Stimulated activated naive CD8-positive, alpha-beta T cell treated with anti-CD3 and anti-CD28 coated beads, Interleukin-15, Interleukin-2, amounts not matched to agents 100 U/mL and 50 U/mL, for 24 hours (primary cell): ENCODE data around the gene CLN6.
"Not testable (repeated sequence)": the region's sequence is repeated elsewhere in the genome, so short reads cannot be mapped to it uniquely, and the experiment has no call there.

Experiments
- ATAC-seq: fragments of 150-1000 bp; cut with Tn5 transposase; one replicate; pipeline ENCODE4 v1.10.0; 2021
- DNase-seq: peaks from one replicate; pipeline ENCODE4 v3.0.0; 2021

Gene CLN6

DNA sequence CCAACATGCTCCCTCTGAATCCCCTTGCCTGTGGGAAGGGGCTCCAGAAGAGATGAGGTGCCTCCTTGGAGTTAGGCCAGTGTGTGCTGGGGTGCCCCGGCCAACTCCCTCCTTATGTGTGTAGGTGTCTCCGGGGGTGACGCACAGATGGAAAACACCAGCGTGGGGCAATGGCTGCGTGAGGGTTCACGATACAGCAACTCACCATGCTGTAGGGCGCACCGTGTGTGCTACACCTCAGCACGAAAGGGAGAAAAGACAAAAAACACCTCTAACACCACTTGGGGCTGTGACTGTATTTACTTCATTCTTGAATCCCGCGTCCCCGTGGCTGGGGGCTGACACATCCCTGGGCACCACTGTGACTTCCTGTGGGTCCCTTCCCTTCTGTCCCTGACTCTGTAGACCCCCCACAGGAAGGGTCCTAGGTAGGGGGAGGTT is 22.8 kb downstream of the CLN6 start:
- DNase-seq (no peak), ATAC-seq (no peak)

DNA sequence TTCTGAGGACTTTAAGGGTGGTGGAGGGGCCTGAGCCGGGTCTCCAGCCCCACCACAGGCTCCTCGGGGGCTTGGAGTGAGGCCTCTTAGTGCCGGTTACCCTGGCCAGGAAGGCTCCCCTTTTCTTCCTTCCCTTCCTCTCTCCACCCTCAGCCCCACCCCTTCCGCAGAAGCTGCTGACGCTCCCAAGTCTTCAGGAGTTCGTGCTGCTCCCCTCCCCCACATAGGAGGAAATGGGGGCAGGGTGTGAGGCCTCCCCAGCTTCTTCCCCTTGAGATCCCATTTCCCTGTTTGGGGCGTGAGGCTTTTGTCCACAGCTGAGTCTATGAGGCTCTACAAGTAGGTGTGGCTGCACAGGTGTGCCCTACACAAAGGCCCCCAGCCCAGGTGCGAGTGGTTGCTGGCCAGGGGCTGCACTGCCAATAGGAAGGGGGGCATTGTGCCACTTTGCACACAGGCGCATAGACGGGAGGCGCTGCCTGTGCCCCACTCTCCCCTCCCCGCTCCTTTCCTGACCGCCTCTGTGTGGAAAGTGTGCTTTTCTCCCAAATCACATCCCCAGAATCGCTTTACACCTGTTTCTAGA is 23.5 kb downstream of the CLN6 start:
- DNase-seq (no peak), ATAC-seq (no peak)

DNA sequence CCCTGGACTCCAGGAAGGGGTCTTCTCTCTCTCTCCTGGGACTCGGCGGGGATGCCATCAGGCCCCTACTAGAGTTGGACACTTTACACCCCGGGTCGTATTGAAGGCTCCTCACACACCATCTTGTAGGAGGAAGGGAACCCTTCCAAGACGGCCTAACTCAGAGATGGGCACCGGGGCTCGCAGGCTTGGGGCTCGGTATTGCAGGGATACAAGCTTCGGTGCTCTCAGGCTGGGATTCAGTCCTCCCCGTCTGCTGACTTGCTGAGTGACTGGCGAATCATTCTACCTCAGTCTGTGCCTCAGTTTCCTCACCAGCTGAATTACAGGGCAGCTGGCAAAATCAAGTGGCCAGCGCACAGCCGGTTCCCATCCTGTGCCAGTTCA is 24.0 kb downstream of the CLN6 start:
- DNase-seq (no peak), ATAC-seq (no peak)

DNA sequence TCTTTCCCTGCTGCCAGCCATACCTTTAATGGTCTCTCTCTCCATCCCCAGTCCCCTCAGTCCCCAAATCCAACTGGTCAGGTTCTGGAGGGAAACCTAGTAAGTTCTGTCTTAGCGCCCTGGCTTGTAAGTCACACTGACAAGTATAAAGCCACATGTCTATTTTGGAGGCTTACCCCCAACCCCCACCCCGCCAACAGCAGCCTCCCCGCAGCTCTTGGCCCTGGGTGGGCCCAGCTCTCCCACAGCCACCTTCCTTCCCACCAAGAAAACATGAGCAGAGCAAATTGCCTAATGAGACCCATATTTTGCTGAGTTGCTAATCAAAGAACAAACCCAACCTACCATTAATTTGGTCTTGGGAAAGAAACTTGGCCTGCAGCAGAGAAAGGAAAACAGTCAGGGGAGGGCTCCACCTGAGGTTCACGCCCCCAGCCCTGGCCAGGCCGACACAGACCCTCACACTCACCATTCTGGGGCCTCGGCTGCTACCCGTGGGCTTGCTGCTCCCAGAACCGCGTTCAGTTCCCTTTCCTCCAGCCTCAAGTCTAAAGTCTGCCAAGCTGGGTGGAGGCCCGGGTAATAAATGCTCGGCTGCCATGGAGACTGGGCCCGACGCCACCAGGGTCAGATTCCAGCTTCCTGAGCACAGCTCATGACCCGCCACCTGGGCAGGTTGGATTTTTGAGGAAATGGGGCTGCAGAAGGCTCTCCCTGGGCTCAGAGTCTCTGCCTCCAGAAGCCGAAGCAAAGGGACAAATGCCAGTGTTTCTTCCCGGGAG is 24.6 kb downstream of the CLN6 start, which contains the start of gene CALML4:
Gene CALML4, minus strand, starts transcription at position 557 of the 782 bp plus-strand sequence. Its CDS starts 85 bp downstream, at position 472.
- ATAC-seq = no peak
- DNase-seq = no peak

DNA sequence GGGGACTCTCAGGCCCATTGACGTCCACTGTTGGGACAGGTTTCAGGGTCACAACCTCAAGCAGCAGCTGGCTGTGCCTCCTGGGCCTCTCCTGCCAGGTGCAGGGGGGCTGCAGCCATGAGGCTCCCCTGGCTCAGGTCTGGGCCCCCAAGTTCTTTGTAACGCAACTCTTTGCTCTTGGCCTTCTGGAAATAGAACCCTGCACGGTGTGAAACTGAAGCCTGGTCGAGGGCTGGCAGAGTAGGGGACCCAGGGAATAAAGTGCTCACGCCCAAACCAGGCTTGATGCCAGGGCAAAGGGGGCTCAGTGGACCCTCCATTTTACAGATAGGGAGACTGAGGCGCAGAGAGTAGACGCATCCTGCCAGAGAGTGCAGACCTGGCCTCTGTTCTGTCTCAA is 25.2 kb downstream of the CLN6 start:
- DNase-seq (no peak), ATAC-seq (no peak)

DNA sequence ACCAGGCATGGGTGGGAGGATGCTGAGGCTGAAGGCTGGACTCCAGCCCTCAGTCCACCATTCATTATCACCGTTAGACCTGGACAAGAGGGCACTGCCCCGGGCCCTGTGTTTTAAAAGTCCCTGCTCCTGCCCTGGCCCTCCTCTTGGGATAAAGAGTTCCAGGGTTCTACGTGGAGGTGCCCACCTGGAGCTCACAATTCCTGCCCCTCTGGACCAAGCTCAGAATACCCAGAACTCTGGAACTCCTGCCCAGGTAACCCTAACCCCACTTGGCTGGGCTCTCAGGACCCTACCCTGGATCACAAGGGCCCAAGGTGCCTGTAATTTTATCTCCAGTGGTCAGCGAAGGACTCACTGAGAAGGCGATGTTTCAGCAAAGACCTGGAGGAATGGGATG is 25.6 kb downstream of the CLN6 start:
- no peak for ATAC-seq

DNA sequence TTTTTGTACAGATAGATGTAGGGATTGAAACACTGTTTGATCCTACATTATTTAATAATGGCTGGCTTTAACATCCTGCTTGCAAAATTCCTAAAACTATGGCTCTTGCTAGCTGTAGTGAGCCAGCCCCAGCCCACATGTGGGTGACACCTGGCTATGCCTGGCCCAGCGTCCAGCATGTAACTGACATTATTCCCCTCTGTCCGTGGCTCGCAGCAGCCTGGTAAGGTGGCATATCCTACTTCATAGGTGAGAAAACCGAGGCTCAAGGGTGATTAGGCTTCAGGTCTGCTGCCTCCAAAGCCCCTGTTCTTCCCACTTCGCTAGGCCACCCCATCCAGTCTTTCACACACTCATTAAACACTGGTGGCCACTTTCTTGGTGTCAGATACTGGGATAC is 26.0 kb downstream of the CLN6 start:
- DNase-seq = no peak
- ATAC-seq = no peak

More for the DNA sequence above, 25.6 kb downstream of the CLN6 start:
- no peak for DNase-seq

DNA sequence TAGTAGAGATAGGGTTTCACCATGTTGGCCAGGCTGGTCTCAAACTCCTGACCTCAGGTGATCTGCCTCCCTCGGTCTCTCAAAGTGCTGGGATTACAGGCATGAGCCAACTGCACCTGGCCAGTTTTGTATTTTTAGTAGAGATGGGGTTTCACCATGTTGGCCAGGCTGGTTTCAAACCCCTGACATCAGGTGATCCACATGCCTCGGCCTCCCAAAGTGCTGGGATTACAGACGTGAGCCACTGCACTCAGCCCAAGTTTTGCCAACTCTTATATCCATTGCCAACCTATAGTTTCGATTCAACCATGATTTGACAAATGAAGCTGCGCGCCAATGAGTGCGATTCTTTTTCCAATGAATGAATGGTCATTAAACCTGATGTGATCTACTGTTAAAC is 26.5 kb downstream of the CLN6 start:
- not testable (repeated sequence) for ATAC-seq, DNase-seq

DNA sequence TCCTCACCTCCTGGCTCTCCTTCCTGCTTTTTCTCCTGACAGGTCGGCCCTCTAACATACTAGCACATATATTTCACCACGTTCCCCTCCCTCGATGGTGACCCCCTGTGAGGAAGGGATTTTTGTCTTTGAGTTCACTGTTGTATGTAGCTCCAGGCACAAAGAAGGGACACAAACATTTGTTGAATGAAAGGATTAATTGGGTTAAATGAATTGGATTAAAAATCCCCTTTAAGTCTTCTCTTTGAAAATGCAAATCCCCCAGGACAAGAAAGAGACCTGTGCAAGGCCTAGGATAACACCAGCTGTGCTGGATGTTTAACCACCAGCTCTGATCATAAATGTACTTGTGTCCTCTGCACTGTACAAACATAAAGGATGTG is 27.7 kb downstream of the CLN6 start:
- no peak for ATAC-seq
- DNase-seq = no peak

DNA sequence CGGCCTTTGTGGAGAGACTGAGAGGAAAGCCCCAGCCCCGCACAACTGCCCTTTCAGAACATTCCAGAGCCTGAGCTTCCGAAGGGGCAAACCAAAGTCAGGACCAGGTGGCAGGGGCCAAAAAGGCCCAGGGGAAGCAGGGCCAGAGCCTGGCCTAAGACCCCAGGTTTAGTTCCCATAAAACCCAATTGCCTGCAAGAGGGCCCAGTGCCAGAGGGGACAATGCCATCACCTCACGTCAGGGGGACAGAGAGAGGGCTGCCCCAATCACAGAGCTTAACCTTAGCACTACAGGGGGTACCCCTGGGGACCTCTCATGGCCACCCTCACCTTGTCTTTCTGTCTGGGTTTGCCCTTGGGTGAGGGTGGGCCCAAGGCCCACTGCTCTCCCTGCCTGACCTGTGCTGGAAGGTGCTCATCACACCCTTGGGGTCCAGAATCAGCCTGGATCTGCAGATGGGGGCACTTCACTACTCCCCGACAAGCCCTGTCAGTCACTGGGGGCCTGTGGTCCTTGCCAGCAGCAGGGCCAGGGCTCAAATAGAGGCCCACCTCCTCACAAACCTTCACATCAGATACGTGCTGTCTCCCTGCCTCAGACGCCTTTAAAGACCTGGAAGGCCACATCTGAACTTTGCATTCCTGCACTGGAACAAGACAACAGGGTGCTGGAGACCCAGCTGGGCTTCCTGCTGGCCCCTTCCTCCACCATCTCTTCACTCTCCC is 28.2 kb downstream of the CLN6 start:
- ATAC-seq (no peak), DNase-seq (no peak)

DNA sequence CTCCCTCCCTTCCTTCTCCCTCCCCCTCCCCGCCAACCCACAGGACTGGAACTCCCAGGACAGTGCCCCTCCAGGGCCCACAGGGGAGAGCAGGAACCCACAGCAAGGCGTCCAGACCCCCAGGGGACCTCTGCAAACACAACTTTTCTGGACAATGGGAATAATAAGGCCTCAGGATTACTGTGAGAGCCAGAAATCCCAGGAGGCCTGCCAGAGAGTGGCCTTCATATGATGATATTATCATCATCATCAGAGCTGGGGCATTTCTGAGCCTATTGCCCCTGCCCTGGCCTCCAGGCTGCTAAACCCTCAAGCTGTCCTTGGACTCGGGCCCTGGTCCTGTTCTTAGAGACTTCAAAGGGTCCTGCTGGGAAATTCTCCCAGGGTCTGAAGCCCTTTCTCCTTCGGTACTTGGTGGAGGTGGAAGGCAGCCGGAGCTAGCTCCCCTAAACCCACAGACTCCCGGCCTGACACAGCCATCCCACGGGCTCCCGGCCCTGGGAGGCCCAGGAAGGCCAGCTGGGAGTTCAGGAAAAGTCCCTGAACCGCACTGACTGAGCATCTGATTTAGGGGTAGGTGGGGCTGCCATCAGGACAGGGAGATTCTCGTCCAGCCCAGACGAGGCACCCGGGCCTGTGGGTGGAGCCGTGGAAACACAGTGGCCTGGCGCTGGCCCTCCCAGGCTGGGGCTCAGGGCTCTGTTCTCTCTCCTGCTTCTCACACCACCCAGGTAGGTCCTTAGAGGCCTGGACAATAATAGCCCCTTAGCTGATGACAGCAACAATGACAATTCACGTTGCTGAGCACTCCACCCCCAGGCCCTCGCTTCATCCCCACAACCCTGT is 29.3 kb downstream of the CLN6 start:
- no peak for ATAC-seq
- DNase-seq = no peak

DNA sequence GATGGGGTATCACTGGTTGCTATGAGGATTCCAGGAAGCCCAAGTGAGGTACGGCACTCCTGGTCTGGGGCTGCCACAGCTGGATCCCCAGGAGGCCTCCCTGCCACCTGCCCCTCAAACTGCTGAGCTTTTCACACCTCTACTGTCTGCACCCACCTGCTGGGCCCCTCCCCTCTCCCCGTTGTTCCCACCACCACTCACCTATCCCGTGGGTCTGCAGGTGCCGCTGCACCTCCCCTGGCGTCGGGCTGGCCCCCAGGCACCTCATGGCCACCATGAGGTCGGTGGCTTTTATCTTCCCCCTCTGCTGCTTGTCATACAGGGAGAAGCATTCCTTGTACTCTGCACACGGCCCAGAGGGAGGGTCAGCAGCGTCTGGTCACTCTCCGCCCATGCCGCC is 30.2 kb downstream of the CLN6 start:
- ATAC-seq = no peak
- DNase-seq = no peak

DNA sequence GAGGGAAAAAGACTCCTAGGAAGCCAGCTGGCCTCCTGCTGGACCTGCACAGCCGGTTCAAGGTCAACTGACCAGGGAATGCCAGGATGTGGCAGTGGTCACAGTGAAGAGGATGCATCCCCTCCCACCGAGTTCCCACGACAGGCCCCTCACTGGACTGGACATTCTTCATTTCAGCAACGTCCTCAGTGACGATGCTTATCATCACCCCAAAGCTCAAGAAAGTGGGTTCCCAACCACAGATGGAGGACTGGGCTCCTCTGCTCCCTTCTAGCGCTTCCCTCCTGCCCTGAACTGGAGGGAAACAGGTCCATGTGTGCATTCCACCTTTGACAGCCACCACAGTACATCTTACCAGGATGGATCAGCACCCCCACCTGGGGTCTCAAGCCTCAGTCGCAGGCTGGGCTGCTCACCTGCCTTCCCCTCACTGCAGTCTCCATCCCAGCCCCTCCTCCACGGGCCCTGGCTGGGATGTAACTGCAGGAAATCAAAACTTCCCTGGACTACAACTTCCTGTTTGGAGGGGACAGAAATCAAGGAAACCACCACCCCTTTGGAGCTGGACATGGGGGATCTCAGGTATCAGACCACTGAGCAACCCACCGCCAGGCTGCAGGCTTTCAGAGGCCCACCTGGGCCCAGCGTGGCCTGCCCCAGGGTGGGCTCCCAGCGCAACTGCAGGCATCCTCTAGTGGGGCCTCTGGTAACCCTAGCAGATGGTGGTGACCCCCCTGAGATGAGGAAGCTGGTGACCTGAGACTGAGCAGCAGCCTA is 31.7 kb downstream of the CLN6 start:
- ATAC-seq (no peak), DNase-seq (no peak)

DNA sequence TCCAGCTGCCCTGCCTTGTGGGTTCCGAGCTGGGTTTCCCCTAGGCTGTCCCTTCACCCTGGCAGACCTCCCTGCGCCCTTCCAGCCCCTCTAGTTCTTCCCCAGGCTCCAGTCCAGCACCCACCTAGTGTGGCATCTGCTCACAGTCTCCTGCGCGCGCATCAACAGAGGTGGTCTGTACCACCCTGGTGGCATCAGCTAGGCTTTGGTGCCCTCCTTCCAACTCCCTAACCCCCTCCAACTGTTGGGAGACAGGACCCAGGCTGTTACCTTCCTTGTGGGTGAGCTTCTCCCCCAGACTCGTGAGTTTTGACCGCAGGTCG is 32.4 kb downstream of the CLN6 start:
- no peak for DNase-seq
- no peak for ATAC-seq

DNA sequence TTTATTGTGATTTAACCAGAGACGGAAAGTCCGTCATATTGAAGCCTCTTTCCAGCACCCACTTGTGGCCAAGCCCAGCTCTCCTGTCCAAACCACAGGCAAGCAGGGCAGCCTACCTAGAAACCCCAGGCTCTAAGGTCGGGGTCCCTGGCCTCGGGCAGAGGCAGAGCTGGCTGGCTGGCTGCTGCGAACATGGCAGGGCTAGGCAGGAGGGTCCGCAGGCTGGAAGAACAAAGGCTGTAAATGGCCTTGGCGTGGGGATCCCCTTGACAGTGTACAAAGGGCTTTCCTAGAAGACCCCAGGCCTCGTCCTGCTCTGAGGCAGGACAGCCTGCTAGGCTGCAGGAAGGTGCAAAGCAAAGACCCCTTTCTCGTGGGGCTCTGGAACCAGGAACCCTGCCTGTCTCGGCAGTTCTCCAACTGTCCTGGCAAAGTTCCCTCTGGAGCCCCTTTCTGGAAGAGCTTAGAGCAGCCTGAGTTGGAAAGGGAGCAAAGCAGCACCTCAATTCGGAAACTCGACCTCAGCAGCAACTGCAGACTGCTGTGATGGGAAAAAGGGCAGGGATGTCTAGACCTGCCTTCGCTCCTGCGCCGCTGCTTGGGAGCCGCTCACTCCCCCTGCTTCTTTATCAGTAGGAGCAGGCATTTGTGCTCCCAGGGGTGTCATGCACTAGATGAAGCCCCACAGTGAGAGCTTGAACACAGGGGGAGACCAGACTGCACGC is 32.9 kb downstream of the CLN6 start:
- DNase-seq = no peak
- no peak for ATAC-seq

DNA sequence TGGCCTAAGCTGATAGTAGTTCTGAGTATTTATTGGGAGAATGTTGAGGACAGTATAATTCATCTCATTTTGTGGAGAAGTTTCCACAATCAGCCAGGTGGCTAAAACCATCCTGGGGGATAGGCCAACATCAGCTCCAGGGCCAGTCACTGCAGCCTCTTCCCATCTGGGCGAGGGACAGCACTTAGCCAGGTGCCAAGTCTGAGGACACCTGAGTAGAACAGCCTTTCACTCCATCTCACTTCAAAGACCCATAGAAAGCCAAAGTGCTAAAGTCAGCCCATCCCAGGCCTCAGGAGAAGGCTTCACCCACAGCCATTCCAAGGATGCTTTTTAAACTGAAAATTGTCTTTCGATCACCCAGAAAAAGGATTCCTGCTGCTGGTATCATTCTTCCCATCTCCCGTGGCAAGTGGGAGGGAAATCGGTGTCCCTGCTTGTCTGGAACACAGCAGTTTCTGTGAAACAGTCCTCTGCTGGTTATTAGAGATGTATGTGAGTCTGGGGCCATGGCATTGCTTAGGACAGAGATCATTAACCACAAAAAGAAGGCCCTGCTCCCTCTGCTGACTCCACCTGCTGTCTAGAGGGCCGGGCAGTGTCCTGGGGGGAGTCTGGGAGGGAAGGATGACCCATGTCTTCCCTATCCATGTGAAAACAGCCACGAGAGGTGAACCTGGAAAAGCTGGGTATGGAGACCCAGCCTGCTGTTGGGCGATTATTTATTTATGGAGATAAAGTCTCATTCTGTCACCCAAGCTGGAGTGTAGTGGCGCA is 34.0 kb downstream of the CLN6 start:
- DNase-seq (no peak), ATAC-seq (no peak)

DNA sequence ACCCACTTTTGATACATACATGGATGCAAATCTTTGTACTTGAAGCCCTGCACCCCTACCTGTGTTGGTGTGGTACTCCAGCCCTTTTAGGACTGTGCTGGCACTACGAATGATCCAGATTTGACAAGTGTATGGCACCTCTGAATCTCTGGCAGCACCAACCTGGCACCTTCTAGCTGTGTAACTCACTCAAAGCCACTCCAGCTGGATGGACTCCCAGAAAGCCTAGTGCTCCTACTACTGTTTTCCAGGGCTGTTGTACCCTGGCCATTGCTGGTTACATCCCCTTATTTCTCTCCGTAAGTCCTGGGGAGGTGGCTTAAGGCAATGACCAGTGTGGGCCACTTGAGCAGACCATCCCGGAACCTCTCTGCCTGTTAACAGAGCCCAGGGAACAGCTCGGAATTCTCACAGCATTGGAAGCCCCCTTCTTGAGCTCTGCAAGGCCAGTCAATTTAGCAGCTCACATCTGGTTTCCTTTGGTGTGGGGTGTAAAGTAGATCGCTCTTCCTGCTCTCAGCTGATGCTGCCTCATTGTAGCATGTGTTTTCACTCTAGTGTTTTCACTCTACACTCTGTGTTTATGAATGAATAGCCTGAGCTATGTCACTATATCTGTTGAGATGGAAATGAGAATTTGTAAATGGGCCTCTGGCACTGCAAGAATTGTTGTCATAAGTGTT is 36.6 kb downstream of the CLN6 start:
- ATAC-seq = no peak
- no peak for DNase-seq

DNA sequence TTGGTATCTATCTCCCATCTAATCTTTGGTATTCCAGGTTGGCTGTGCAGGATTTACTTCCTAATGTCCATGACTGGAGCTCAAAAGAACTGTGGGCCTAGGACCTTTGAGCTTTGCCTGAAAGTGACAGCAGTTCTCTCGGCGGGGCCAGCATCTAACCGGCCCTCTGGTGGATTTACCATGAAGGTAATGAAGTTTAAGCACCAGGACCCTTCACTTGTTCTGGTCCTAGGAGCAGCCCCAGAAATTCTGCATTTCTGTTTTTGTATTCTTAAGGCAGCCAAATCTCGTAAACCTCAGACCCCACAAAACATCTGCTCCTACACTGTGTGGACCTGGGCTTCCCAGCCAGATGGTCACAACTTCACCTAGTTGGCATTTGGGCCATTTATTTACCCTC is 37.4 kb downstream of the CLN6 start:
- no peak for DNase-seq
- ATAC-seq = no peak

DNA sequence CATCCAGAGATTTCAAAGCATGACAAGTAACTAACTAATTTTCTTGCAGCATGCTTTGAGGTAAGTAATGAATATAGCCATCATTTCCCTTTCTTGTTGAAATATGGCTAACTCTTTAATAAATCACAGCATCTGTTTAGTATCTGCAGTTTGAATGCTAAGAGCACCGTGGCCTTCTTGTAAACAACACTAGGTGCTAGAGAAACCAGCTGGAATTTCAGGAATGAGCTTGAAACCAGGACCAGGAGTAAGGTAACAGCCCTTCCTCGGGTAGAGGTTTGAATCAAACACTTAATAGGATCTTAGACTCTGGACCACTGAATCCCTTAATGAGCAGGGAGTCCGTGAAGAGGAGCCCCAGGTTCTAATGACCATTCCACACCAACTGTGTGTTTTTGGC is 38.0 kb downstream of the CLN6 start:
- DNase-seq (no peak), ATAC-seq (no peak)

DNA sequence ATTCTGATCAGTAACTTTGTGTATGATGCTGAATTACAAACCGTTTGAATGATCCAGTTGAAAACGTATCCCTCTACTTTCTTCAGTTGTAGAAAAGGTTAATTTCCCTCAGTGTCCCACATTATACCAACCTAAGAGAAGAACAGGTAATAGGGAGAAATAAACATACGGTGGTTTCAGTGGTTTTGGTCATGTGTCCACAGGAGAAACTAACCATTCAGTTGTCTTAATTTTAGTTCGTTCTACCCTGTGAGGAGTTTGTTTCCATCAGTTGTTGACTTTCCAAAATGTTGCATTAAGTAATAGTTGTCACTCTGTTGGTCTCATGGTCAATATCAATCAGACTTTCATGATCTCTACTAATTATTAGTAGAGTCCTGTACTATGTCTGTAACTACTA is 39.5 kb downstream of the CLN6 start:
- DNase-seq = no peak
- no peak for ATAC-seq
